Measurements from ENCODE around the gene SLC34A3.

The SLC34A3 gene

GRCh38 chr9:137195525-137196220 is 35.0 kb upstream of the SLC34A3 start:
- Histone ChIP-seq H3K36me3 (replicated peaks; ENCODE audit: low read depth, low read length) (peaks cover 2% of the 10 kb centered on the region), H3K4me3 (ENCODE audit: low read length) (no peak overlapping the region), H3K79me2 (ENCODE audit: low read length) (peaks cover 3% of the 10 kb centered on the region; the same call in 1 of the 2 replicates), H3K4me2 (ENCODE audit: low read length) (no peak overlapping the region), H3K4me1 (ENCODE audit: low read length) (peaks cover 5% of the 10 kb centered on the region), H3K9ac (ENCODE audit: low read length) (no peak overlapping the region), H3K27me3 (ENCODE audit: low read depth, low read length) (no peaks in the 10 kb centered on the region), H2AFZ (ENCODE audit: low read depth, low read length) (no peak overlapping the region), H4K20me1 (ENCODE audit: insufficient read depth, low read length) (no peaks in the 10 kb centered on the region), H3K9me3 (ENCODE audit: insufficient read depth, low read length) (no peaks in the 10 kb centered on the region), H3K27ac (ENCODE audit: low read length) (no peak overlapping the region)
- TF ChIP-seq EZH2phosphoT487 (IDR thresholded peaks at IDR 0.05; ENCODE audit: low read depth) (no peak), CTCF (IDR thresholded peaks at IDR 0.05; ENCODE audit: low read depth, low read length) (no peak)

- Histone ChIP-seq H3K4me3 (ENCODE audit: low read length) (no peak overlapping the region), H3K79me2 (ENCODE audit: low read length) (peaks cover 19% of the 10 kb centered on the region), H3K4me1 (ENCODE audit: low read length) (peaks cover 11% of the 10 kb centered on the region), H2AFZ (ENCODE audit: low read depth, low read length) (no peak overlapping the region), H3K4me2 (ENCODE audit: low read length) (no peak overlapping the region), H3K27me3 (ENCODE audit: low read depth, low read length) (no peaks in the 10 kb centered on the region), H3K27ac (ENCODE audit: low read length) (no peak overlapping the region), H3K9ac (ENCODE audit: low read length) (no peak overlapping the region), H3K36me3 (replicated peaks; ENCODE audit: low read depth, low read length) (no peaks in the 10 kb centered on the region), H4K20me1 (ENCODE audit: insufficient read depth, low read length) (no peaks in the 10 kb centered on the region), H3K9me3 (ENCODE audit: insufficient read depth, low read length) (no peaks in the 10 kb centered on the region)
- TF ChIP-seq EZH2phosphoT487 (IDR thresholded peaks at IDR 0.05; ENCODE audit: low read depth) (no peak), CTCF (IDR thresholded peaks at IDR 0.05; ENCODE audit: low read depth, low read length) (no peak)
These were observed 32.4 kb upstream of the SLC34A3 start for GRCh38 chr9:137198051-137198901.

- Histone ChIP-seq H2AFZ (ENCODE audit: low read depth, low read length) (no peak overlapping the region), H3K79me2 (ENCODE audit: low read length) (peaks cover 25% of the 10 kb centered on the region), H3K27me3 (ENCODE audit: low read depth, low read length) (no peaks in the 10 kb centered on the region), H3K4me2 (ENCODE audit: low read length) (no peak overlapping the region), H3K27ac (ENCODE audit: low read length) (no peak overlapping the region), H4K20me1 (ENCODE audit: insufficient read depth, low read length) (no peaks in the 10 kb centered on the region), H3K9ac (ENCODE audit: low read length) (no peak overlapping the region), H3K4me3 (ENCODE audit: low read length) (no peak overlapping the region), H3K36me3 (replicated peaks; ENCODE audit: low read depth, low read length) (no peaks in the 10 kb centered on the region), H3K4me1 (ENCODE audit: low read length) (peaks cover 17% of the 10 kb centered on the region), H3K9me3 (ENCODE audit: insufficient read depth, low read length) (no peaks in the 10 kb centered on the region)
- TF ChIP-seq CTCF (IDR thresholded peaks at IDR 0.05; ENCODE audit: low read depth, low read length) = no peak
- no peak for TF ChIP-seq EZH2phosphoT487 (IDR thresholded peaks at IDR 0.05; ENCODE audit: low read depth)
These were observed 31.8 kb upstream of the SLC34A3 start for GRCh38 chr9:137198902-137199283.

- TF ChIP-seq EZH2phosphoT487 (IDR thresholded peaks at IDR 0.05; ENCODE audit: low read depth) (no peak), CTCF (IDR thresholded peaks at IDR 0.05; ENCODE audit: low read depth, low read length) (no peak)
- Histone ChIP-seq H3K36me3 (replicated peaks; ENCODE audit: low read depth, low read length) (no peaks in the 10 kb centered on the region), H3K27me3 (ENCODE audit: low read depth, low read length) (no peaks in the 10 kb centered on the region), H3K4me3 (ENCODE audit: low read length) (peak overlapping the region; percentile 76), H4K20me1 (ENCODE audit: insufficient read depth, low read length) (no peaks in the 10 kb centered on the region; the same call in 1 of the 2 replicates), H3K9ac (ENCODE audit: low read length) (peak overlapping the region; percentile 49), H2AFZ (ENCODE audit: low read depth, low read length) (no peak overlapping the region), H3K4me1 (ENCODE audit: low read length) (peaks cover 24% of the 10 kb centered on the region), H3K79me2 (ENCODE audit: low read length) (peaks cover 32% of the 10 kb centered on the region), H3K4me2 (ENCODE audit: low read length) (peak overlapping the region; percentile 78), H3K9me3 (ENCODE audit: insufficient read depth, low read length) (no peaks in the 10 kb centered on the region), H3K27ac (ENCODE audit: low read length) (no peak overlapping the region)
These were observed 31.1 kb upstream of the SLC34A3 start for GRCh38 chr9:137199411-137200121.

All from OCI-LY3 (cell line).